ENCODE results near the gene RYK. TPM values are rescaled to one million over a fixed set of nuclear protein-coding genes. Genes with fewer than 3 reads are reported as not detected.

The RYK gene
- total RNA-seq, 1 donor from 2014 or later, result 57.1 TPM

DNA sequence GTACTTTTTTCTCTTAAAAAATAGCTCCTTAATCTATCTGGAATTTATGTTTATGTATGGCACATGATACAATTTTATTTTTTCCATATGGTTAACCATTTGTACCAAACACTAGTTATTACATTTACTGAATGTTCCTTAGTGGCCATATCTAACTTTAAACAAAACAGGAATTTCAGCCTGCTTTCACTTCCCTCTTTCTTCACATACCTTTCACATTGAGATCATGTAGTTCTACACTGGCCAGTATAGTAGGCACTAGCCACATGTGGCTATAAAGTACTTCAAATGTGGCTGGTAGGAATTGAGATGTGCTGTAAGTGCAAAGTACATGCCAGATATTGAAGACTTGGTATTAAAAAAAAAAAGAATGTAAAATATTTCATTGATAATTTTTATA, 4.7 kb upstream of the RYK start:
- Histone ChIP-seq H3K79me2 (ENCODE audit: insufficient read depth, low read length) (peaks cover 3% of the 10 kb centered on the region), H3K4me1 (ENCODE audit: insufficient read depth, low read length) (no peaks in the 10 kb centered on the region), H3K9ac (ENCODE audit: low read length) (no peak overlapping the region), H3K4me3 (ENCODE audit: insufficient read depth, low read depth, low read length) (no peak overlapping the region), H2AFZ (ENCODE audit: low read depth, low read length) (no peak overlapping the region), H3K27me3 (ENCODE audit: insufficient read depth, low read length) (no peaks in the 10 kb centered on the region), H3K27ac (ENCODE audit: low read depth, low read length) (no peak overlapping the region), H4K20me1 (ENCODE audit: insufficient read depth, low read length) (no peaks in the 10 kb centered on the region), H3K4me2 (ENCODE audit: low read length) (no peak overlapping the region), H3K9me3 (ENCODE audit: insufficient read depth, low read depth, low read length) (no peaks in the 10 kb centered on the region), H3K36me3 (ENCODE audit: insufficient read depth, low read length) (no peaks in the 10 kb centered on the region)
- Mint-ChIP-seq H3K27me3 (ENCODE audit: low read depth, unreplicated experiment) (no peaks in the 10 kb centered on the region), H3K4me3 (ENCODE audit: unreplicated experiment) (no peak overlapping the region), H3K4me1 (ENCODE audit: low read depth, unreplicated experiment) (peaks cover 18% of the 10 kb centered on the region), H3K36me3 (ENCODE audit: low read depth, unreplicated experiment) (no peaks in the 10 kb centered on the region), H3K27ac (ENCODE audit: unreplicated experiment) (no peak overlapping the region), H3K9me3 (ENCODE audit: unreplicated experiment) (no peaks in the 10 kb centered on the region)
- DNase-seq (ENCODE audit: low read depth) (no peak), FAIRE-seq (no peak)
- TF ChIP-seq CTCF (IDR thresholded peaks at IDR 0.05; ENCODE audit: insufficient read depth, low read depth, low read length) (no peak), EZH2 (IDR thresholded peaks at IDR 0.05; ENCODE audit: insufficient read depth, low read length) (no peak)

- TF ChIP-seq CTCF (IDR thresholded peaks at IDR 0.05; ENCODE audit: insufficient read depth, low read depth, low read length), result no peak
- TF ChIP-seq EZH2 (IDR thresholded peaks at IDR 0.05; ENCODE audit: insufficient read depth, low read length), result no peak
- H3K27me3 Mint-ChIP-seq (ENCODE audit: low read depth, unreplicated experiment), result no peaks in the 10 kb centered on the region
- Histone ChIP-seq H3K9ac (ENCODE audit: low read length) (no peak overlapping the region), H3K4me3 (ENCODE audit: insufficient read depth, low read depth, low read length) (no peak overlapping the region), H3K27me3 (ENCODE audit: insufficient read depth, low read length) (no peaks in the 10 kb centered on the region), H3K27ac (ENCODE audit: low read depth, low read length) (no peak overlapping the region), H3K36me3 (ENCODE audit: insufficient read depth, low read length) (no peaks in the 10 kb centered on the region), H3K79me2 (ENCODE audit: insufficient read depth, low read length) (peaks cover 20% of the 10 kb centered on the region), H3K9me3 (ENCODE audit: insufficient read depth, low read depth, low read length) (no peaks in the 10 kb centered on the region), H4K20me1 (ENCODE audit: insufficient read depth, low read length) (peaks cover 14% of the 10 kb centered on the region), H3K4me1 (ENCODE audit: insufficient read depth, low read length) (peaks cover 5% of the 10 kb centered on the region), H2AFZ (ENCODE audit: low read depth, low read length) (no peak overlapping the region), H3K4me2 (ENCODE audit: low read length) (no peak overlapping the region)
- peaks cover 20% of the 10 kb centered on the region for H3K4me1 Mint-ChIP-seq (ENCODE audit: low read depth, unreplicated experiment)
- H3K9me3 Mint-ChIP-seq (ENCODE audit: unreplicated experiment), result no peaks in the 10 kb centered on the region
- no peak overlapping the region for H3K4me3 Mint-ChIP-seq (ENCODE audit: unreplicated experiment)
- H3K36me3 Mint-ChIP-seq (ENCODE audit: low read depth, unreplicated experiment), result no peaks in the 10 kb centered on the region
- H3K27ac Mint-ChIP-seq (ENCODE audit: unreplicated experiment), result no peak overlapping the region
- FAIRE-seq, result no peak
- DNase-seq (ENCODE audit: low read depth), result no peak
These were observed 3.0 kb upstream of the RYK start for GRCh38 chr3:134253475-134254226.

GRCh38 chr3:134252766-134253165, 2.1 kb upstream of the RYK start:
- Histone ChIP-seq H3K4me1 (ENCODE audit: insufficient read depth, low read length) (peaks cover 6% of the 10 kb centered on the region), H3K27me3 (ENCODE audit: insufficient read depth, low read length) (no peaks in the 10 kb centered on the region), H3K4me3 (ENCODE audit: insufficient read depth, low read depth, low read length) (no peak overlapping the region), H4K20me1 (ENCODE audit: insufficient read depth, low read length) (peaks cover 23% of the 10 kb centered on the region), H3K79me2 (ENCODE audit: insufficient read depth, low read length) (peaks cover 29% of the 10 kb centered on the region), H3K9ac (ENCODE audit: low read length) (no peak overlapping the region), H3K36me3 (ENCODE audit: insufficient read depth, low read length) (no peaks in the 10 kb centered on the region), H3K9me3 (ENCODE audit: insufficient read depth, low read depth, low read length) (no peaks in the 10 kb centered on the region), H3K27ac (ENCODE audit: low read depth, low read length) (no peak overlapping the region), H2AFZ (ENCODE audit: low read depth, low read length) (no peak overlapping the region), H3K4me2 (ENCODE audit: low read length) (no peak overlapping the region)
- DNase-seq (ENCODE audit: low read depth) (no peak), FAIRE-seq (no peak)
- Mint-ChIP-seq H3K4me1 (ENCODE audit: low read depth, unreplicated experiment) (peaks cover 24% of the 10 kb centered on the region), H3K36me3 (ENCODE audit: low read depth, unreplicated experiment) (no peaks in the 10 kb centered on the region), H3K4me3 (ENCODE audit: unreplicated experiment) (no peak overlapping the region), H3K9me3 (ENCODE audit: unreplicated experiment) (no peaks in the 10 kb centered on the region), H3K27me3 (ENCODE audit: low read depth, unreplicated experiment) (no peaks in the 10 kb centered on the region), H3K27ac (ENCODE audit: unreplicated experiment) (no peak overlapping the region)
- TF ChIP-seq EZH2 (IDR thresholded peaks at IDR 0.05; ENCODE audit: insufficient read depth, low read length) (no peak), CTCF (IDR thresholded peaks at IDR 0.05; ENCODE audit: insufficient read depth, low read depth, low read length) (no peak)
